GM18873 (cell line): ENCODE results near the gene ATRN.
"Not testable (repeated sequence)": the region's sequence is repeated elsewhere in the genome, so short reads cannot be mapped to it uniquely, and the experiment has no call there.

Experiments
- ATAC-seq: cut with Tn5 transposase; IDR thresholded peaks from one replicate; pipeline ENCODE4 v1.9.1; 2021; ENCODE audit warnings: mild to moderate bottlenecking, moderate library complexity, moderate number of reproducible peaks; ENCODE audit not compliant: unreplicated experiment, low FRiP score

Gene ATRN

DNA sequence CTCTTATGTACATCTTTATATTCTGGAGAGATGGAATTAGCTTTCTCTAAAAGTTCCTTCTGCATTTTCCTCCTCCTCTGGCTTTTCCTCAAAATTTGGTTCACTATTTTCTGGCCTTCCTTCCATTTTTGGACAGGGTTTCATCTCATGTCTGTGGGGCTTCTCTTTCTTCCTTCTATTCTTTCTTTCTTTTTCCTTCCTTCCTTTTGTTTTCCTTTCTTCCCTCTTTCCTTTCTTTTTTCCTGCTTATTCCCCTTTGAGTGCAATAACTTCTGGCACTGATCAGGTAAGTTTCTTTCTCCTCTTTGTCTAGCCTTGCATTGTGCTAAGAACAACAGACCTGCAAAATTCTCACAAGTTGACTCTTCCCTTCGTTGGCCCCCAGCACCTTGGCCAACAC, 5.5 kb upstream of the ATRN start:
- no peak for ATAC-seq

DNA sequence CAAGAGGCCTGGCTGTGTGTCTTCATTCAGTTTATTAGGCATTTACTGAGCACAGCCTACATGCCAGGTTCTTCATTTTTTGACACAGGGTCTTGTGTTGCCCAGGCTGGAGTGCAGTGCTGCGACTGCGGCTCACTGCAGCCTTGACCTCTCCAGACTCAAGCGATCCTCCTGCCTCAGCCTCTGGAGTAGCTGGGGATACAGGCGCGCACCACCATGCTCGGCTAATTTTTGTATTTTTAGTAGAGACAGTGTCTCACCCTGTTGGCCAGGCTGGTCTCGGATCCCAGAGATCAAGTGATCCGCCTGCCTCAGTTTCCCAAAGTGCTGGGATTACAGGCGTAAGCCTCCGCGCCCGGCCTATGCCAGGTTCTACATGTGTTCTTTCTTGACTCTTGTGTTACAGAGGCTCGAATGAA, 601 bp upstream of the ATRN start:
- ATAC-seq = no peak

DNA sequence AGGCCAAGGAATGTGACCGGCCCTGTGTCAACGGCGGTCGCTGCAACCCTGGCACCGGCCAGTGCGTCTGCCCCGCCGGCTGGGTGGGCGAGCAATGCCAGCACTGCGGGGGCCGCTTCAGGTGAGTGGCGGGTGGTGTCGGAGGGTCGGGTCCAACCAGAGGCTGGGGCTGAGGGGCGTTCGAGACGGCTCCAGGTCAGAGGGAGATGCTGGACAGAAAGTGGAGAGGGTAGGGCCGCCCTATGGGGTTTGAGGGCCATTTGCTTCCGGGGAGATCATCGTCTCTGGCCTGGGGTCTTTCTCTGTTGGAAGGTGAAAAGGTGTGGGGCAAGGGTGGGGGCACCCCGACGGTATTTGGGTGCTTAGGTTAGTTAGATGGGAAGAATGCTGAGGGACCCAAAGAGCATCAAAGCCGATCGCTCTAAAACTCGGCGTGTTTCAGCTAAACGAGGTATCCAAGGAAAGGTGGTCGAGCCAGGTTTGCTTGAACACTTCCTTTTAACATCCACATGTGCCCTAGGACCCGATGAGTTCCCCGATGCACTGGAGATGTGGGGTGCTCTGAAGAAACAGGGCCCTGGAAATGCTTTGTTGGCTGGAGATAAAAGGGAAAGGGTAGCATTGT, 691 bp downstream of the ATRN start:
- no peak for ATAC-seq

DNA sequence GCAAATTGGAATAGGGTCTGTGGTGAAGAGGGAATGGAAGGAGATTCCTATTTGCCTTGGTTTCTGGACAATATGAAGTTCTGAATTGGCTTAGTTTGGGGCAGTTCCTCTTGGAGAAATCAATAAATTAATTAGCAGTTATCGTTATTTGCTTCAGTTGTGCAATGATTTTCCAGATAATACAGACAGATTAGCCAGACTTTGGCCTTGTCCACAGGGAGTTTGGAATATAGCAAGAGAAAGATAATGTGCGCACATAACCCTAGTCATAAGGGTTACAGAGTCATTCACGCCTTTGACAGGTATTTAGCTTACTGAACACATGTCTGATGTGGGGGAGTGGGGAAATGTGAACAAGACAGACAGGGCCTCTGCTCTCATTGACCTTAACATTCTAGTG, 1.3 kb downstream of the ATRN start:
- ATAC-seq = no peak

DNA sequence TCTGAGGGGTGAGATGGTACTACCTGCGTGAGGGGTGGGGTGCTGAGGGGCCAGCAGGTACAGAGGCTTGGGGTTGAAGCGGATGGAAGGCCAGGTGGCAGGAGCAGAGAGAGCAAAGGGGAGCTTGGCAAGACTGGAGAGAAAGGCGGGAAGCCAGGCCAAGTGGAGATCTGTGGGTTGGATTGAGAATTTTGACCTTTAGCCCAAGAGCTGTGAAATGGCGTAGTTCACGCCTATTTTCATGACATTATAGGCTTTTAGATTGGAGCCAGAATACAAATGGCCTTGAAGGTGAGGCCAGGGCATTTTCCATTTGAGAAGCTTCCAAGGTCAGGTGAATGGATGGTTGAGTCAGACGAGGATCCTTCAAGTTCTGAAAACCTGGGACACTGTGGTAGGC, 2.5 kb downstream of the ATRN start:
- ATAC-seq = no peak

DNA sequence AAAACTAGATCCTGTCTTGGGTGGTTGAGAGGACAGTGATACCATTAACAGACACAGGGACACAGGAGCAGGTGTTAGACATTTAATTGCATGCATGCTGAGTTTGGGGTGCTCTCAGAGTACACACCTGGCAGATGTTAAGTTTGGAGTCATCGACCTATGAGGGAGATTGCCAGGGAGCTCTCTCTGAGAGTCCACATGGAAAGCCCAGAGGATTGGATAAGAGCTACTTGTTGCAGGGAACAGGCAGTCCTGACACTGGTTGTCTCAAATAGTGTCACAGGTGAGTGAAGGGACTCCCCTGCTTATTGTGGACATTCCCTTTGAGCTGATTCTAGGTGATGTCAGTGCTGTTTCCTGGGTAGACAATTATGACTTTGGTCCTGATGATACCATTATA, 3.1 kb downstream of the ATRN start:
- ATAC-seq = no peak

DNA sequence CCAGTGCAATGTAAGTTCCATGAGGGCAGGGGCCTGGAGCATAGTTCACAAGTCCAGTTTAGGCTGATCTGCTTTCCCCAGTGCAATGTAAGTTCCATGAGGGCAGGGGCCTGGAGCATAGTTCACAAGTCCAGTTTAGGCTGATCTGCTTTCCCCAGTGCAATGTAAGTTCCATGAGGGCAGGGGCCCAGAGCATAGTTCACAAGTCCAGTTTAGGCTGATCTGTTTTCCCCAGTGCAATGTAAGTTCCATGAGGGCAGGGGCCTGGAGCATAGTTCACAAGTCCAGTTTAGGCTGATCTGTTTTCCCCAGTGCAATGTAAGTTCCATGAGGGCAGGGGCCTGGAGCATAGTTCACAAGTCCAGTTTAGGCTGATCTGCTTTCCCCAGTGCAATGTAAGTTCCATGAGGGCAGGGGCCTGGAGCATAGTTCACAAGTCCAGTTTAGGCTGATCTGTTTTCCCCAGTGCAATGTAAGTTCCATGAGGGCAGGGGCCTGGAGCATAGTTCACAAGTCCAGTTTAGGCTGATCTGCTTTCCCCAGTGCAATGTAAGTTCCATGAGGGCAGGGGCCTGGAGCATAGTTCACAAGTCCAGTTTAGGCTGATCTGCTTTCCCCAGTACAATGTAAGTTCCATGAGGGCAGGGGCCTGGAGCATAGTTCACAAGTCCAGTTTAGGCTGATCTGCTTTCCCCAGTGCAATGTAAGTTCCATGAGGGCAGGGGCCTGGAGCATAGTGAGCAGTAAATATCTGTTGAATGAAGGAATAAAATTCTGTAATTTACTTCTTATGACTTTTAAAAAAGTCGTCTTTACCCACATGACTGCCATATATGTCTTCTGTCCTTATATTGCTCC, 6.4 kb downstream of the ATRN start:
- ATAC-seq = not testable (repeated sequence)

DNA sequence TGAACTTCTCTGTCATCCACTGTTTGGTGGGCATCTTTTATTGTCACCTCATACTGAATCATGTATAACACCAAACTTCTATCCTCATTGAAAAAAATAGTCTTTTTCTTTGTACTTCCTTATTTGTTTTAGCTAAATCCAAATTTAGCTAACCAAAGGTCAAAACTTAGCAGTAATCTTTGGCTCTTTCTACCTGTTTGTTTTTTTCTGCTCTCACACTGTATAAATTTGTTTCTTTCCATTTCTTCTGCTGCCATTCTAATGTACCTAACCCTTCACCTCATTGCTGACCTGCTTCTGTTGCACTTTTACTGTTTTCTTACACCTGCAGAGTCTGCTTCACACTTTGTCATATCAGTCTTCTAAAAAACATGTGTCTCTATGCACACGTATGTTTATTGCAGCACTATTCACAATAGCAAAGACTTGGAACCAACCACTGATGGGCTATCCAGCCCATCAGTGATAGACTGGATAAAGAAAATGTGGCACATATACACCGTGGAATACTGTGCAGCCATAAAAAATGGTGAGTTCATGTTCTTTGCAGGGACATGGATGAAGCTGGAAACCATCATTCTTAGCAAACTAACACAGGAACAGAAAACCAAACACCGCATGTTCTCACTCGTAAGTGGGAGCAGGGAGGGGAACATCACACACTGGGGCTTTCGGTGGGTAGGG, 7.2 kb downstream of the ATRN start:
- no peak for ATAC-seq

DNA sequence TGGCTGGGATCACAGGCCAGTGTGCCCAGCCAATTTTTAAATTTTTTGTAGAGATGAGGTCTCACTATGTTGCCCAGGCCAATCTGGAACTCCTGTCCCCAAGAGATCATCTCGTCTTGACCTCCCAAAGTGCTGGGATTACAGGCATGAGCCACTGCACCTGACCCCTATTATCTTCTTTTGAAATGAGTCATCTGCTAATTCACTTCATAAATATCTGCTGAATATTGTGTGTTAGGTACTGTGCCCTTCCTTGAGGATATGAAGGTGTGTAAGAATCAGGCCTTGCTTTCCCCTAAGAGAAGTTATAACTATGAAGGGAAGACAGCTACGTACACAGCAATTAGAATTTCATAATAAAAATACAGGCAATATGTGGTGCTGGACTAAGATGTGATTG, 8.2 kb downstream of the ATRN start:
- ATAC-seq = no peak

DNA sequence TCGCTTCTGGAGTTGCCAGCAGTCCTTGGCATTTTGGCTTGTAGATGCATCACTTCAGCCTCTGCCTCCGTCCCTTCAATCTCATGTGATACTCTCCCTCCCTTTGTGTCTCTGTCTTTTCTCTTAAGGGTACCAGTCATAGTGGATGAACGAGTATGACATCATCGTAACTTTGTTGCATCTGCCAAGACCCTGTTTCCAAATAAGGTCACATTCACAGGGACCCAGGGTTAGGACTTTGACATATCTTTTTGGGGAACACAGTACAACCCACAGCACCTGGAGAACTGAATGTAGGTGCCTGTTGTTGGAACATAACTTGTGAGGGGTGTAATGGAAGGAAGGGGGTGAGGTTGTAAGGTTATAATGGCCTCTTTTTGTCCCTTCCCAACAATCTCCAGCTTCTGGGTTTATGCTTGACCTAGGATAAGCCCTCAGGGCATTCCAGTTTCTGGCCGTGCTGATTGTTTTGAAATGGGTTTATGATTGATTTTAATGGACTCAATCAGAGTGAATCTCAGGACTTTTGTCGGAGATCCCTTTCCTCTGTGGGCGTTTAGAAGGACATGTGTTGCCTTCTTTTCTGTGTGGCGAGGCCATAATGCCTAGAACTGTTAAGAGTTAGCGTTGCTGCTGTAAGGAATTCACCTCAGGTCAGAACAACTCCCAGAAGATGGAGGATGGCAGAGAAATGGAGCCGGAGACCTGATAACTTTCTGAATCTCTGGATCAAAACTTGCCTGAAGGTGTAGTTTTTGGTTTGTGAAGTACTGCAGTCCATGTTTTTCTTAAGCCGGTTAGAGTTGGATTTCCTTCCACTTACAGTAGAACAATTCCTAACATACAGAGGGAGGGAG, 9.2 kb downstream of the ATRN start:
- no peak for ATAC-seq

DNA sequence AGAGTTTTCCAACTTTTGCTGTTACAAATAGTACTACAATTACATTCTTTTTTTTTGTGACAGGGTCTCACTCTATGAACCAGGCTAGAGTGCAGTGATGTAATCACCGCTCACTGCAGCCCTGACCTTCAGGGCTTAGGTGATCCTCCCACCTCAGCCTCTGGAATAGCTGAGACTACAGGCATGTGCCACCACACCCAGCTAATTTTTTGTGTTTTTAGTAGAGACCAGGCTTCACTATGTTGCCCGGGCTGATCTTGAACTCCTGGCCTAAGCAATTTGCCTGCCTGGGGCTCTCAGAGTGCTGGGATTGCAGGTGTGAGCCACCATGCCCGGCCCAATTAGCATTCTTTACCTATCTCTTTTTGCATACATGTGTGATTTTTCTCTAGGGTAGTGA, 12.5 kb downstream of the ATRN start:
- no peak for ATAC-seq

DNA sequence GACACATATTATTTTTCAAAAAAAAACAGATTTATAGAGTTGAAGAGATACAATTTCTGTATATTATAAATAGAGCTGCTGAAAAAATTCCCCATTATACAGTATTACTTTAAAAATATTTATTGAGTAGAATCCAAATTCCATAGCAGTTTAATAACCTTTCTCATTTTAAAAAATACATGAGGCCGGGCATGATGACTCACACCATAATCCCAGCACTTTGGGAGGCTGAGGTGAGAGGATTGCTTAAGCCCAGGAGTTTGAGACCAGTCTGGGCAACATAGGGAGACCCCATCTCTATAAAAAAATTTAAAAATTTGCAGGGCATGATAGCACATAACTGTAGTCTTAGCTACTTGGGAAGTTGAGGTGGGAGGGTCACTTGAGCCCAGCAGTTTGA, 13.0 kb downstream of the ATRN start:
- no peak for ATAC-seq

DNA sequence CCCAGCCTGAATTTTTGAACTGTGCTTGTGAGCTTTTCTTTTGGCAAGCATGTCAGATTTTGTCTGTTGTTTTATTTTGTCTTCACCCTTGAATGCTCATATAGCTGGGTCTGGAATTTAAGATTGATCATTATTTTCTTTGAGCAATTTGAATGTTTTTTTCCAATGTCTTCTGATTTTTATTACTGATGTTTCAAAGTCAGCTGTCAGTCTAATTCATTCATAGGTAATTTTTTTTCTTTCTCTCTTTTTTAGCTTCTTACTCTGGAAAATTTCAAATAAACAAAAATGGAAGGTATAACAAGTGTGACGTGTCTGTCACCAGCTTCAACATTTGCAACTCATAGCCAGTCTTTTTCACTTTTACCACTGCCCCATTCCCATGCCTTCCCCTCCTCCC, 15.1 kb downstream of the ATRN start:
- ATAC-seq = no peak

DNA sequence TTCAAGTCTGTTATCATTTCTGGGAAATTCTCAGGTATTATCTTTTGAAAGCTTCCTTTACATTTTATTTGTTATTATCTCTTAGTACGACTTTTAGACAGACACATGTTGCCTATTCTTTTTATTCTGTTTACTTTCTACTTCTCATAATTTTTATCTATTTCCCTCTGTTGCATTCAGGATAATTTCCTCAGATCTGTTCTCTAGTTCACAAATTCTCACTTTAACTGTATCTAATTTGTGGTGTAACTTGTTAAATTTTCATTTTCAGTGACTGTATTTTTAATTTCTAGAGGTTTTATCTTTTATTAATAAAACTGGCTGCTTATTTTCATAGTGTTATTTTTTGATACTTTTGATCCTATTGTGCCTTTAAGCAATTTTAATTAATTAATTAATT, 16.0 kb downstream of the ATRN start:
- no peak for ATAC-seq

DNA sequence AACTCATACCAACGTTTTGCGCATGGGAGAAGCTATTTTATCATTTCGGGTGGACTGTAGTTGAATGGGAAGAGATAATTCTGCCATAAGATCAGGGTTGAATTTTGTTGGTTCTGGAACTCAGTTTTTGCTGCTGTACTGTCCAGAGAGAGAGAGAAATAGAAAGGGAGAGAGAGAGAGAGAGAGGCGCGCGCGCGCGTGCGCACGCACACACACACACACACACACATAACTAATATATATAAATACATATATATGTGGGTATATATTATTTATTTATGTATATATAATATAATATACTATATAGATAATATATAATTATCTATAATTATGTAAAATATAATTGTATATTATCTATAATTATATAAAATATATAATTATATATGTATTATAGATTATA, 21.9 kb downstream of the ATRN start:
- ATAC-seq = no peak

DNA sequence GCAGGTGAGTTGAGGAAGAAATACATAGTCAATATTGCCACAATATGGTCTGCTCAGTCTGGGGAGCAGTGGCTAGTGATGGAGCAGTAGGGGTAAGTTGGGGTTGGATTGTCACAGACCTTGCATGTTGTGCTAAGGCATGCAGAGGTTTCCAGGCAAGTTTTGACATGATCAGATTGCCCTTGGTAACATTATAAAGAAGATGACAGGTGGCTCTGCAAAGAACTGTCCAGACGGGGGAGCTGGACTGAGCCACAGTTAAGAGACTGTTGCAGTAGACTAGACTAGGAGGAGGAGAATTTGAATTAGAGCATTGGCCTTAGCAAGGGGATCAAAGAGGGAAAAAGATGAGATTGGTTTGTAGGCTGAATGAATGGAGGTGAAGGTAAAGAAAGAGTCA, 23.4 kb downstream of the ATRN start:
- no peak for ATAC-seq

DNA sequence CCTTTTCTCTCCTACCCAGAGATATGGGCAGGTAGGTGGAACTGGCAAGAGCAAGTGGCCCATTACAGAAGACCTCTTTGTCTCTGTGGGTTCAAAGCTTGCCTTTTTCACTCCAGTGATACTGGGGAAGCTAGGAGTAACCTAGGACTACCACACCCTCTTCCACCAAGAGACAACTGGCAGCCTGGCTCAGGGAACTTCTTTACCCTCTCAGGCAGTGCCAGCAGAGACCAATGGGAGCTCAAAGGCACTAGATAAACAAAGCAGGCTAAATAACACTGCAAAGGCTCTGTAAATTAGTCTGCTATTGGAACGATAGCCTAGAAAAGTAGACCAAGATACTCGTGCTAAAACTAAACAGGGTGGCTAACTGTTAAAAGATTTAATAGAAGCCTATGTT, 32.1 kb downstream of the ATRN start:
- no peak for ATAC-seq

DNA sequence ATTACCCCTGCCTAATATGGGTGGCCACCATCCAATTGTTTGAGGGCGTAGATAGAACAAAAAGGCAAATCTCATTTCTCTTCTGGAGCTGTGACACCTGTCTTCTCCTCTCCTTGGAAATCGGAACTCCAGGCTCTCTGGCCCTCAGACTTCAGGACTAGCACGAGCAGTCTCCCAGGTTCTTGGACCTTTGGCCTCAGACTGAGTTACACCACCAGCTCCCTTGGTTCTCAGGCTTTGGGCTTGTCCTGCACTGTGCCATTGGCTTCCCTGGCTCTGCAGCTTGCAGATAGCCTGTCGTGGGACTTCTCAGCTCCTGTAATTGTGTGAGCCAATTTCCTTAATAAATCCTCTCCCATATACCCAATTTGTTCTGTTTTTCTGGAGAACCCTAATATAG, 34.3 kb downstream of the ATRN start:
- ATAC-seq = no peak

DNA sequence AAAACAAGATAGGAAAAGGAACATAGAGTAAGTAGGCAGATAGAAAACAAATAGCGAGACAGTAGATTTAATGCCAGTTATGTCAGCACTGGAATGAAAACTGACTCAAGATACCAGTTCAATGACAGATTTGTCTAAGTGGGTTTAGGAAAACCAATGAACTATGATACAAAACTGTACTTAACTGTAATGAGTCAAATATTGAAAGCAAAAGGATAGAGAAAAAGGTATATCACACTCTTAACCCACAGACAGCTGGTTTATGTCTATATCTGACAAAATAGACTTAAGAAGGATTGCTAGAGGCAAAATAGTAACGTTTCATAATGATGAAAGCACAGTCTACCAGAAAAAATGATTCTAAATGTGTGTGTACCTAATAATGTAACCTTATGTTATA, 38.2 kb downstream of the ATRN start:
- no peak for ATAC-seq

DNA sequence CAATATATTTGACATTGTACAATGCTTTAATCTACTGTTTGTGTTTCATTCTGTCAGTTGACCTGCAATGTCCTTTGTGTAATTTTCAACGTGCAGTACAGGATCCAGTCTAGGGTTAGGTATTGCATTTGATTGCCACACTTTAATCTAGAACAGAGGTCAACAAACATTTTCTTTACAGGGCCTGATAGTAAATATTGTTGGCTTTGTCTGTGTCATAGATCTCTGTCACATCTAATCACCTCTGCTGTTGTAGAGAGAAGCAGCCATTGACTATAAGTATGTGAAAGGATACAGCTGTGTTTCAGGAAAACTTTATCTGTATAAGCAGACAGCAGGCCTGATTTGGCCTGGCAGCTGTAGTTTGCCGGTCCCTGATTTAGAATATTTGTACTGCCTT, 39.3 kb downstream of the ATRN start:
- no peak for ATAC-seq

DNA sequence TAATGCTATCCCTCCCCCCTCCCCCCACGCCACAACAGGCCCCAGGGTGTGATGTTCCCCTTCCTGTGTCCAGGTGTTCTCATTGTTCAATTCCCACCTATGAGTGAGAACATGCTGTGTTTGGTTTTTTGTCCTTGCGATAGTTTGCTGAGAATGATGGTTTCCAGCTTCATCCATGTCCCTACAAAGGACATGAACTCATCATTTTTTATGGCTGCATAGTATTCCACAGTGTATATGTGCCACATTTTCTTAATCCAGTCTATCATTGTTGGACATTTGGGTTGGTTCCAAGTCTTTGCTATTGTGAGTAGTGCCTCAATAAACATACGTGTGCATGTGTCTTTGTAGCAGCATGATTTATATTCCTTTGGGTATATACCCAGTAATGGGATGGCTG, 41.4 kb downstream of the ATRN start:
- not testable (repeated sequence) for ATAC-seq
